ENCODE data around the gene GINS2. TPM values are rescaled to one million over a fixed set of nuclear protein-coding genes. Genes with fewer than 3 reads are reported as not detected.

The GINS2 gene
- total and polyA plus RNA-seq, 12 donors = 0.20 to 2.8 (median 0.72) TPM

DNA sequence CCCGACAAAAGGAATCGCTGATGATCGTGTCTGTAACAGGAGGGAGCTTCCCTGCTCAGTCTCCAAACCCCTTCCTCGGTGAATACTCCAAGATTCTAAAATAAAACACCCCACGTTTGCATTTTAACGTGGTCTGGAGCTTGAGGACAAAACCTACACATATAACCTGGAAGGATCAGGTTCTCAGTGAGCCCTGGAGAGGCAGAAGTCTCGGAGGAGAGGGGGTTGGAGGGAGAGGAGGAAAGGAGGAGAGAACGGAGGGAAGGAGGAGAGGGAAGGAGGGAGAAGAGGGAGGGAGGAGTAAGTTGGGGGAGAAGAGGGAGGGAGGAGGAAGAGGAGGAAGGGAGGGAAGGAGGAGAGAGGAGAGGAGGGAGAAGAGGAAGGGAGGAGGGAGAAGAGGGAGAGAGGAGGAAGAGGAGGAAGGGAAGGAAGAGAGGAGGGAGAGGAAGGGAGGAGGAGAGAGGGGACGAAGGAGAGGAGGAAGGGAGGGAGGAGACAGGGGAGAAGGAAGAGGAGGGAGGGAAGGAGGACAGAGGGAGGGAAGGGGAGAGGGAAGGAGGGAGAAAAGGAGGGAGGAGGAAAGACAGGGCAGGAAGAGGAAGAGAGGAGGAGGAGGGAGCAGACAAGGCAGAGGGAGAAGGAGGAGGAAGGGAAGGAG, 27.4 kb upstream of the GINS2 start:
- Histone ChIP-seq H3K9me3 (peaks cover 0 to 11% (median 5%) of the 10 kb centered on the region in 11 donors), H3K4me1 (peaks cover 0 to 35% (median 21%) of the 10 kb centered on the region in 9 donors), H3K27me3 (peaks cover 0 to 7% (median 0%) of the 10 kb centered on the region in 7 donors), H3K36me3 (no peaks in the 10 kb centered on the region), H3K4me3 (no peak overlapping the region), H3K27ac (no peak overlapping the region)
- WGBS, 2 donors = 35 to 39% methylated on average over 9 of the region's 9 CpGs
- intact Hi-C loops (cut with DNase I) = loop anchor here (5.0 to 10.0 kb wide), 8 partner anchors 39 to 601 kb away; partner anchors contain the start of gene CIBAR2 (in 1 of the 10)
- peak in 1 of 8 donors; percentile 10 for ATAC-seq
- TF ChIP-seq CTCF (IDR thresholded peaks at IDR 0.05) = no peak
- DNase-seq = no peak

DNA sequence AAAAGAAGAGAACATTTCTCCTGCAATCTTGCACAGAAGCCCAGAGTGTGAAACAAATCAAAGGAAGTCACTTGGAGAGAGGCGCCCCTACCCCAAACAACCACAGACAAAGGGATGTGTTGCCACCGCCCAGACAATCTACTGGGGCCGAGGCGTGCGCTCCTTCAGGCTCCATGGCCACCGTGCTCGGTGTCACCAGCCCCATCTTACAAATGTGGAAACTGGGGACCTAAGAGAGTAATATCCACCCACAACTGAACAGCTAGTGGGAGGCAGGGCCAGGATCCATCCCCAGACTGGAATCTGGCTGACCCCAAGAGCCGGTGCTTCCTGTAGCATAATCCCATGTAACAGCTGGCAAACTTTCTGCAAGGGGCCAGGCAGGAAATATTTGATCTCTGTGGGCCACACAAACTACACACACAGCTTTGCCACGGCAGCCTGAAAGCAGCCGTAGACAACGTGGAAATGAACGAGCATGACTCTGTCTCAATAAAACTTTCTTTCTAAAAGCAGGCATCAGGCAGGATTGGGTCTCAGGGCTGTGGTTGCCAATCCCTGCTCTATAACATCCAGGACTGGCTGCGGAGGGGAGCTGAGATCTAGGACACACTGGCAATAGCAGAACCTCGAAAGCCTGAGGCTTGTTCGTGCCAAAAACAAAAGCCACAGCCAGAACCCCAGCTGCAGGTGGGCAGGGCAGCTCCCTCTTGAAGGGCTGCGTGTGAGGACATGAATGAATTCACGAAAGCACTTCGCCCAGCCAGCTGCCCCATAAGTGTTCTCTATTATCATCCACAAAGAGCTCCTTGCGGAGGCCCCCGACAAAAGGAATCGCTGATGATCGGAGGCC, 26.6 kb upstream of the GINS2 start:
- peaks cover 0 to 11% (median 5%) of the 10 kb centered on the region in 11 donors for H3K9me3 ChIP-seq
- WGBS, 2 donors = 50 to 62% methylated on average over 22 of the region's 22 CpGs
- no peak for DNase-seq
- no peak for TF ChIP-seq CTCF (IDR thresholded peaks at IDR 0.05)
- H3K27ac ChIP-seq = no peak overlapping the region
- no peak for ATAC-seq
- intact Hi-C loops (cut with DNase I) = loop anchor here (5.0 to 10.0 kb wide), 8 partner anchors 38 to 601 kb away; partner anchors contain the start of gene CIBAR2 (in 1 of the 10)
- no peaks in the 10 kb centered on the region for H3K36me3 ChIP-seq
- H3K4me1 ChIP-seq = peaks cover 0 to 35% (median 21%) of the 10 kb centered on the region in 9 donors
- H3K4me3 ChIP-seq = no peak overlapping the region
- peaks cover 0 to 7% (median 0%) of the 10 kb centered on the region in 7 donors for H3K27me3 ChIP-seq

DNA sequence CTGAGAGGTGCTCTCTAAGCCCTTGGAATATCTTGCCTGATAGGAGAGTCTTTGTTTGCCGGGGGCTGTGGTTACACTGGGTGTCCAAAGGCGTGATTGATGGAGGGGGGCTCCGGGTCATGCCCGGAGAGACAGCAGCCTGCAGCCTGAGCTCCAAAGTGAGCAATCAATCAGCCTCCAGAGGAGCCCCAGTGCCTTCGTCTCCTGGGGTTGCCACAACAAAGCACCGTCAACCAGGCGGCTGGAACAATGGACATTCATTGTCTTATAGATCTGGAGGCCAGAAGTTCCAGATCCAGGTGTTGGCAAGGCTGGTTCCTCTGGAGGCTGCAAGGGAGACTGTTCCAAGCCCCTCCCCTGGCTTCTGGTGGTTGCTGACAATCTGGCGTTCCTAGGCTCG, 24.0 kb upstream of the GINS2 start:
- peaks cover 0 to 28% (median 18%) of the 10 kb centered on the region in 9 donors for H3K4me1 ChIP-seq
- no peak overlapping the region for H3K4me3 ChIP-seq
- TF ChIP-seq CTCF (IDR thresholded peaks at IDR 0.05) = no peak
- 56 to 58% methylated on average over 9 of the region's 9 CpGs for WGBS, 2 donors
- peaks cover 0 to 11% (median 5%) of the 10 kb centered on the region in 11 donors for H3K9me3 ChIP-seq
- no peak for DNase-seq
- peaks cover 0 to 7% (median 0%) of the 10 kb centered on the region in 7 donors for H3K27me3 ChIP-seq
- no peaks in the 10 kb centered on the region for H3K36me3 ChIP-seq
- no peak overlapping the region for H3K27ac ChIP-seq
- no peak for ATAC-seq
- intact Hi-C loops (cut with DNase I) = loop anchor here in 8 of 10 donors (10.0 kb wide), 4 partner anchors 318 to 598 kb away; partner anchors contain the start of gene CIBAR2 (in 1 of the 8)

DNA sequence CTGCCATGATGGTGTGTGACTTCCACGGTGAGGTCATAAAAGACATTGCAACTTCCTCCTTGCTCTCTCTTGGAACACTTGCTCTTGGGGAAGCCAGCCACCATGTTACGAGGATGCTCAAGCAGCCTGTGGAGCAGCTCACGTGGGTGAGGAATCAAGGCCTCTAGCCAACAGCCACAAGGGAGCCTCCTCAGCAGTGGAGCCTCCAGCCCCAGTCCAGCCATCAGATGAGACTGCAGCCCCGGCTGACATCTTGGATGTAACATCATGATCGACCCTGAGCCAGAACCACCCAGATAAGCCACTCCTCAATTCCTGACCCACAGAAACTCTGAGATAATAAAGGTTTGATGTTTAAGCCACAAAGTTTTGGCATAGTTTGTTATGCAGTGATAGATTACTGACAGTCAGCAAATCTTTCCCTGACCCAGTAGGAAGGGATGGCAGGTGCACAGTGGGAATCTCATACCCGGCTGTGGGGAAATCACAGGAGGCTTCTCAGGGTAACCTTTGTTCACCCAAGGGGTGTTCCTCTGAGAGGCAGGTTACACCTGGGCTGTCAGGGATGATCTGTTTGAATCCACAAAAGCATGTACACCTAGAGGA, 23.3 kb upstream of the GINS2 start:
- intact Hi-C loops (cut with DNase I) = loop anchor here in 8 of 10 donors (10.0 kb wide), 4 partner anchors 317 to 597 kb away; partner anchors contain the start of gene CIBAR2 (in 1 of the 8)
- no peak for TF ChIP-seq CTCF (IDR thresholded peaks at IDR 0.05)
- DNase-seq = no peak
- H3K36me3 ChIP-seq = no peaks in the 10 kb centered on the region
- H3K27me3 ChIP-seq = peaks cover 0 to 5% (median 0%) of the 10 kb centered on the region in 7 donors
- H3K9me3 ChIP-seq = peaks cover 0 to 11% (median 5%) of the 10 kb centered on the region in 11 donors
- no peak overlapping the region for H3K27ac ChIP-seq
- WGBS, 2 donors = 94 to 95% methylated on average over 6 of the region's 6 CpGs
- no peak for ATAC-seq
- H3K4me1 ChIP-seq = peaks cover 0 to 21% (median 11%) of the 10 kb centered on the region in 9 donors
- no peak overlapping the region for H3K4me3 ChIP-seq
